Activated naive CD8-positive, alpha-beta T cell treated with anti-CD3 and anti-CD28 coated beads, Interleukin-2, amount 10 ng/mL, durations not matched to agents 7 days and 5 days (primary cell): ENCODE measurements around the gene FGFRL1. TPM values are rescaled to one million over a fixed set of nuclear protein-coding genes. Genes with fewer than 3 reads are reported as not detected.
"Not testable (repeated sequence)": the region's sequence is repeated elsewhere in the genome, so short reads cannot be mapped to it uniquely, and the experiment has no call there.

Experiments used
- ATAC-seq: fragments of 150-1000 bp; cut with Tn5 transposase; one replicate; pipeline ENCODE4 v1.10.0; 2021; ENCODE audit warnings: low read depth, moderate library complexity
- POLR2A ChIA-PET: fragments of 350-600 bp; sonication (Branson Sonifier 250); formaldehyde crosslinking; loops from one replicate; lab custom pipeline; 2021; ENCODE audit warnings: antibody characterized with exemption; lab: Charles Lee
- DNase-seq: peaks from one replicate; pipeline ENCODE4 v3.0.0; 2021
- H3K27ac Mint-ChIP-seq: one replicate; pipeline ENCODE4 v1.8.0; 2022; ENCODE audit warnings: mild to moderate bottlenecking, mixed read lengths
- H3K27me3 Mint-ChIP-seq: one replicate; pipeline ENCODE4 v1.8.0; 2022; ENCODE audit warnings: mild to moderate bottlenecking, moderate library complexity, mixed read lengths
- H3K36me3 Mint-ChIP-seq: one replicate; pipeline ENCODE4 v1.8.0; 2021; ENCODE audit warnings: mild to moderate bottlenecking, mixed read lengths
- H3K4me1 Mint-ChIP-seq: one replicate; pipeline ENCODE4 v1.8.0; 2021; ENCODE audit warnings: mixed read lengths
- H3K4me3 Mint-ChIP-seq: one replicate; pipeline ENCODE4 v1.8.0; 2022; ENCODE audit warnings: mild to moderate bottlenecking, moderate library complexity, mixed read lengths
- H3K9me3 Mint-ChIP-seq: one replicate; pipeline ENCODE4 v1.8.0; 2021; ENCODE audit warnings: mixed read lengths
- total RNA-seq, 2 experiments: library from RNA; stranded (reverse); gene quantifications; one replicate each; pipeline ENCODE4 v1.2.3, GENCODE V29; 2021

FGFRL1 gene
- total RNA-seq, 2 experiments from 2014 or later = 15.5 to 19.1 TPM

GRCh38 chr4:1052231-1052671 lies 40.8 kb downstream of the FGFRL1 start:
- Mint-ChIP-seq H3K27ac (no peak overlapping the region), H3K27me3 (peaks cover 6% of the 10 kb centered on the region), H3K4me1 (peaks cover 5% of the 10 kb centered on the region), H3K36me3 (no peaks in the 10 kb centered on the region), H3K9me3 (no peaks in the 10 kb centered on the region), H3K4me3 (no peak overlapping the region)
- ATAC-seq (no peak), DNase-seq (no peak)
- POLR2A ChIA-PET = no interaction called here

- Mint-ChIP-seq H3K9me3 (no peaks in the 10 kb centered on the region), H3K4me1 (peaks cover 5% of the 10 kb centered on the region), H3K27me3 (no peaks in the 10 kb centered on the region), H3K27ac (no peak overlapping the region), H3K4me3 (no peak overlapping the region), H3K36me3 (no peaks in the 10 kb centered on the region)
- DNase-seq = no peak
- ATAC-seq = no peak
- POLR2A ChIA-PET = no interaction called here
Measured at GRCh38 chr4:1053080-1053661, 41.7 kb downstream of the FGFRL1 start.

GRCh38 chr4:1053891-1054290 lies 42.5 kb downstream of the FGFRL1 start:
- H3K27me3 Mint-ChIP-seq, DNase-seq, H3K4me1 Mint-ChIP-seq, POLR2A ChIA-PET, H3K9me3 Mint-ChIP-seq, ATAC-seq, H3K36me3 Mint-ChIP-seq, H3K27ac Mint-ChIP-seq, H3K4me3 Mint-ChIP-seq: not testable (repeated sequence)

GRCh38 chr4:1054696-1055242 lies 43.3 kb downstream of the FGFRL1 start:
- not testable (repeated sequence) for H3K4me3 Mint-ChIP-seq, DNase-seq, H3K27ac Mint-ChIP-seq, H3K36me3 Mint-ChIP-seq, ATAC-seq, H3K27me3 Mint-ChIP-seq, H3K4me1 Mint-ChIP-seq, H3K9me3 Mint-ChIP-seq
- POLR2A ChIA-PET = interaction anchor here (0.7 to 1.2 kb wide), 3 partner anchors 11 to 386 kb away, joined by 3 to 5 read pairs (median 4); partner anchors contain the start of genes GAK and TMEM175

- not testable (repeated sequence) for DNase-seq, H3K36me3 Mint-ChIP-seq, H3K4me1 Mint-ChIP-seq, H3K9me3 Mint-ChIP-seq, H3K27me3 Mint-ChIP-seq
- Mint-ChIP-seq H3K27ac (peak overlapping the region; percentile 88), H3K4me3 (peak overlapping the region; percentile 74)
- peak; percentile 15 for ATAC-seq
- POLR2A ChIA-PET = interaction anchor here (0.7 to 1.2 kb wide), 3 partner anchors 10 to 387 kb away, joined by 3 to 5 read pairs (median 4); partner anchors contain the start of genes GAK and TMEM175
Measured at GRCh38 chr4:1055243-1055701, 43.8 kb downstream of the FGFRL1 start.

GRCh38 chr4:1055721-1056590 lies 44.5 kb downstream of the FGFRL1 start:
- Mint-ChIP-seq H3K4me1 (peaks cover 5% of the 10 kb centered on the region), H3K27me3 (peaks cover 2% of the 10 kb centered on the region), H3K36me3 (no peaks in the 10 kb centered on the region), H3K4me3 (peak overlapping the region; percentile 74), H3K9me3 (no peaks in the 10 kb centered on the region), H3K27ac (peak overlapping the region; percentile 88)
- DNase-seq (peak; percentile 83), ATAC-seq (peak; percentile 99)
- POLR2A ChIA-PET = interaction anchor here (0.9 to 1.2 kb wide), 2 partner anchors 10 to 124 kb away, joined by 4 to 5 read pairs; partner anchors contain the start of genes GAK and TMEM175

- H3K36me3 Mint-ChIP-seq = no peaks in the 10 kb centered on the region
- peaks cover 3% of the 10 kb centered on the region for H3K27me3 Mint-ChIP-seq
- ATAC-seq (no peak), DNase-seq (peak; percentile 15)
- no peaks in the 10 kb centered on the region for H3K9me3 Mint-ChIP-seq
- POLR2A ChIA-PET = no interaction called here
- peaks cover 5% of the 10 kb centered on the region for H3K4me1 Mint-ChIP-seq
- H3K4me3 Mint-ChIP-seq = no peak overlapping the region
- H3K27ac Mint-ChIP-seq = no peak overlapping the region
Measured at GRCh38 chr4:1056671-1057402, 45.4 kb downstream of the FGFRL1 start.

- no peak for ATAC-seq
- Mint-ChIP-seq H3K4me3 (no peak overlapping the region), H3K27me3 (peaks cover 7% of the 10 kb centered on the region)
Measured at GRCh38 chr4:1057403-1057745, 45.9 kb downstream of the FGFRL1 start.

GRCh38 chr4:1058198-1058996 lies 47.0 kb downstream of the FGFRL1 start:
- Mint-ChIP-seq H3K27ac (peak overlapping the region; percentile 4), H3K9me3 (peaks cover 1% of the 10 kb centered on the region), H3K36me3 (no peaks in the 10 kb centered on the region), H3K4me3 (no peak overlapping the region), H3K4me1 (peaks cover 10% of the 10 kb centered on the region), H3K27me3 (peaks cover 10% of the 10 kb centered on the region)
- DNase-seq (peak; percentile 24), ATAC-seq (no peak)
- POLR2A ChIA-PET = no interaction called here

More at GRCh38 chr4:1057403-1057745, 45.9 kb downstream of the FGFRL1 start:
- POLR2A ChIA-PET = no interaction called here
- Mint-ChIP-seq H3K4me1 (peaks cover 8% of the 10 kb centered on the region), H3K27ac (no peak overlapping the region), H3K36me3 (no peaks in the 10 kb centered on the region), H3K9me3 (no peaks in the 10 kb centered on the region)
- peak; percentile 20 for DNase-seq

GRCh38 chr4:1058997-1059665 lies 47.7 kb downstream of the FGFRL1 start:
- Mint-ChIP-seq H3K36me3 (no peaks in the 10 kb centered on the region), H3K4me3 (no peak overlapping the region), H3K9me3 (peaks cover 1% of the 10 kb centered on the region), H3K4me1 (peaks cover 10% of the 10 kb centered on the region), H3K27ac (no peak overlapping the region), H3K27me3 (peaks cover 17% of the 10 kb centered on the region)
- no peak for DNase-seq
- ATAC-seq = no peak
- POLR2A ChIA-PET = no interaction called here

GRCh38 chr4:1060121-1060520 lies 48.7 kb downstream of the FGFRL1 start:
- Mint-ChIP-seq H3K4me1 (peaks cover 10% of the 10 kb centered on the region), H3K4me3 (no peak overlapping the region), H3K9me3 (peaks cover 1% of the 10 kb centered on the region), H3K36me3 (no peaks in the 10 kb centered on the region), H3K27me3 (peaks cover 19% of the 10 kb centered on the region), H3K27ac (no peak overlapping the region)
- ATAC-seq (no peak), DNase-seq (no peak)
- POLR2A ChIA-PET = no interaction called here

- DNase-seq = no peak
- Mint-ChIP-seq H3K4me1 (peaks cover 10% of the 10 kb centered on the region), H3K27ac (no peak overlapping the region), H3K27me3 (peaks cover 23% of the 10 kb centered on the region), H3K4me3 (no peak overlapping the region), H3K9me3 (peaks cover 1% of the 10 kb centered on the region), H3K36me3 (no peaks in the 10 kb centered on the region)
- POLR2A ChIA-PET = no interaction called here
- ATAC-seq = no peak
Measured at GRCh38 chr4:1060621-1061020, 49.2 kb downstream of the FGFRL1 start.
